BJ (cell line): ENCODE measurements around the gene SLC6A5. TPM values are rescaled to one million over a fixed set of nuclear protein-coding genes. Genes with fewer than 3 reads are reported as not detected.

Experiments
- CTCF ChIA-PET: fragments of 350-600 bp; formaldehyde crosslinking; extraction: SDS; loops from one replicate; lab custom pipeline; 2021; ENCODE audit warnings: antibody characterized with exemption, inconsistent platforms; lab: Yijun Ruan, JAX
- POLR2A ChIA-PET: fragments of 300-600 bp; sonication (Branson Sonifier 250); formaldehyde crosslinking; extraction: SDS; loops from one replicate; lab custom pipeline; 2021; ENCODE audit warnings: antibody characterized with exemption; lab: Charles Lee
- DNase-seq: peaks from one replicate; pipeline ENCODE4 v3.0.0-alpha.2; 2011; ENCODE audit warnings: low read depth
- H3K27me3 ChIP-seq: 2 replicates; pipeline ENCODE4 v1.6.0; 2011; ENCODE audit warnings: low read length; ENCODE audit not compliant: control insufficient read depth, insufficient read depth
- H3K36me3 ChIP-seq: 2 replicates; pipeline ENCODE4 v1.5.1; 2011; ENCODE audit warnings: low read length; ENCODE audit not compliant: control insufficient read depth, insufficient read depth
- H3K4me3 ChIP-seq: 2 replicates; pipeline ENCODE4 v1.5.1; 2011; ENCODE audit warnings: low read depth, mild to moderate bottlenecking, control low read depth, low read length
- polyA plus RNA-seq: library from polyadenylated mRNA; depleted of rRNA; stranded (reverse); fragments of >200 nt; gene quantifications from 2 replicates; pipeline ENCODE4 v1.2.3, GENCODE V29; 2011
- TF ChIP-seq, protein P1 (sequence below): IDR thresholded peaks from 2 replicates; pipeline ENCODE4 v1.5.1; 2011; ENCODE audit warnings: low read depth, mild to moderate bottlenecking, control low read depth, inconsistent platforms, low read length, moderate library complexity; ENCODE audit not compliant: insufficient read depth

Gene SLC6A5
- polyA plus RNA-seq, 1 experiment = not detected

DNA sequence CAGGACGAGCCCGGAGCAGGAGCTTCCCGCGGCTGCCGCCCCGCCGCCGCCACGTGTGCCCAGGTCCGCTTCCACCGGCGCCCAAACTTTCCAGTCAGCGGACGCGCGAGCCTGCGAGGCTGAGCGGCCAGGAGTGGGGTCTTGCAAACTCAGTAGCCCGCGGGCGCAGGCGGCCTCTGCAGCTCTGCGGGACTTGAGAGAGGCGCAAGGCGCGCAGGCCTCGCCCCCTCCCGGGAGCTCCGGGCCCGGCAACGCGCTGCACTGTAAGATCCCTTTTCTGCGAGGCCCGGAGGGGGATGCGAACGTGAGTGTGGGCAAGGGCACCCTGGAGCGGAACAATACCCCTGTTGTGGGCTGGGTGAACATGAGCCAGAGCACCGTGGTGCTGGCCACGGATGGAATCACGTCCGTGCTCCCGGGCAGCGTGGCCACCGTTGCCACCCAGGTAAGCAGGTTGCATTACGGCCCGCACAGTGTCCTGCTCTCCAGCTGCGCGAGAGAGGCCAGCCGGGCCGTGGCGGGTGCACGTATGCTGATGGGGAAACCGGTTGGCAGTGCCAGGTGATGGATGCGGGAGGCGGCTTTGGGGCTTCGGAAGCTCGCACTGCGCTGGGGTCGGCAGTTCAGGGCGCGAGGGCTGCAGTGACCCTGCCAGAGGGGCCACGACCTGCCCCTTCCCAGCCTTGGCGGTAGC, 2.0 kb downstream of the SLC6A5 start:
- CTCF ChIA-PET = interaction anchor here (1.9 to 2.0 kb wide), 2 partner anchors 9 to 204 kb away, joined by 6 to 11 read pairs; no protein-coding TSS in a partner anchor
- TF ChIP-seq, protein P1, sequence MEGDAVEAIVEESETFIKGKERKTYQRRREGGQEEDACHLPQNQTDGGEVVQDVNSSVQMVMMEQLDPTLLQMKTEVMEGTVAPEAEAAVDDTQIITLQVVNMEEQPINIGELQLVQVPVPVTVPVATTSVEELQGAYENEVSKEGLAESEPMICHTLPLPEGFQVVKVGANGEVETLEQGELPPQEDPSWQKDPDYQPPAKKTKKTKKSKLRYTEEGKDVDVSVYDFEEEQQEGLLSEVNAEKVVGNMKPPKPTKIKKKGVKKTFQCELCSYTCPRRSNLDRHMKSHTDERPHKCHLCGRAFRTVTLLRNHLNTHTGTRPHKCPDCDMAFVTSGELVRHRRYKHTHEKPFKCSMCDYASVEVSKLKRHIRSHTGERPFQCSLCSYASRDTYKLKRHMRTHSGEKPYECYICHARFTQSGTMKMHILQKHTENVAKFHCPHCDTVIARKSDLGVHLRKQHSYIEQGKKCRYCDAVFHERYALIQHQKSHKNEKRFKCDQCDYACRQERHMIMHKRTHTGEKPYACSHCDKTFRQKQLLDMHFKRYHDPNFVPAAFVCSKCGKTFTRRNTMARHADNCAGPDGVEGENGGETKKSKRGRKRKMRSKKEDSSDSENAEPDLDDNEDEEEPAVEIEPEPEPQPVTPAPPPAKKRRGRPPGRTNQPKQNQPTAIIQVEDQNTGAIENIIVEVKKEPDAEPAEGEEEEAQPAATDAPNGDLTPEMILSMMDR = no peak
- Histone ChIP-seq H3K27me3 (peaks cover 62% of the 10 kb centered on the region), H3K36me3 (no peaks in the 10 kb centered on the region), H3K4me3 (no peak overlapping the region)
- no peak for DNase-seq
- POLR2A ChIA-PET = no interaction called here

DNA sequence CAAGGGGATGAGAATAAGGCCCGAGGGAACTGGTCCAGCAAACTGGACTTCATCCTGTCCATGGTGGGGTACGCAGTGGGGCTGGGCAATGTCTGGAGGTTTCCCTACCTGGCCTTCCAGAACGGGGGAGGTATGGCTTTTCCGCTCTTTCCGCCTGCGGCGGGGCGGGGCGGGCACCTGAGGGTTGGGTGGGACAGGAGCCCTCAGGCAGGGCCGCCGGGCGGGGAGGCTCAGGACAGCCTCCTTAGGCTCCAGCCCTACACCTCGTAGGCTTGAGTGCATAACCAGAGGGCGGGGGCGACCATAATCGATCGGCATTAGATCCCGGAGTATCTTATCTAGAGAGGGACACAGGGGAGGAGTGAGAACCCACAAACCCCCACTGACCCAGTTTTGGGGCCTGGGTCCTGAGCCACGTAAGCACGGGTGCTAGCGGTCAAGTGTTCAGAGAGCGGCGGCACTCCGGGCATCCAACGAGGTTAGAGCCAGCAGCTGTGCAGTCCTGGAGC, 4.9 kb downstream of the SLC6A5 start:
- TF ChIP-seq, protein P1 = no peak
- ChIA-PET CTCF (no interaction called here), POLR2A (no interaction called here)
- Histone ChIP-seq H3K27me3 (peaks cover 45% of the 10 kb centered on the region), H3K36me3 (no peaks in the 10 kb centered on the region), H3K4me3 (no peak overlapping the region)
- DNase-seq = no peak

- Histone ChIP-seq H3K4me3 (no peak overlapping the region), H3K27me3 (peaks cover 40% of the 10 kb centered on the region), H3K36me3 (no peaks in the 10 kb centered on the region)
- ChIA-PET POLR2A (no interaction called here), CTCF (no interaction called here)
- TF ChIP-seq, protein P1 = no peak
- DNase-seq = no peak
Observed at GRCh38 chr11:20604864-20605601, 5.6 kb downstream of the SLC6A5 start.

GRCh38 chr11:20605602-20606091, 6.2 kb downstream of the SLC6A5 start:
- DNase-seq = no peak
- H3K36me3 ChIP-seq = no peaks in the 10 kb centered on the region
- H3K4me3 ChIP-seq = no peak overlapping the region
- ChIA-PET CTCF (no interaction called here), POLR2A (no interaction called here)
- TF ChIP-seq, protein P1 = no peak
- peaks cover 38% of the 10 kb centered on the region for H3K27me3 ChIP-seq

DNA sequence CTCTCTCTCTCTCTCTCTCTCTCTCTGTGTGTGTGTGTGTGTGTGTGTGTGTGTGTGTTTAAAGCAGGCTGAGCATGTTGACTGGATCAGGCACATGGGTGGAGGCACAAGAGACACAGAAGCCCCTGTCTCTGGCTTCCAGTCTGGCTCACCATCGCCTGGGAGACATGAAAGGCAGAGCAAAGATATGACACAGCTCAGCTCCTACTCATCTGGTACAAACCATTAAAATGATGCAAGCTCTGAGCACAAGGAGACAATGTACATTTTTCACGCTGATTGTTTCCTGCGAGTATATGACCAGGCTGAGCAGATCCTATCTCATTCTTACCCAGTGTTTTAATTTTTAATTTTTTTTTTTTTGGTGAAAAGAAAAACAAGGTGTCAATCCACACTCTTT, 9.5 kb downstream of the SLC6A5 start:
- H3K27me3 ChIP-seq = peaks cover 20% of the 10 kb centered on the region
- DNase-seq = no peak
- CTCF ChIA-PET = interaction anchor here (0.7 to 5.9 kb wide), 8 partner anchors 8 to 253 kb away, joined by 3 to 49 read pairs (median 7); no protein-coding TSS in a partner anchor

More for the DNA sequence above, 9.5 kb downstream of the SLC6A5 start:
- TF ChIP-seq, protein P1 = no peak
- Histone ChIP-seq H3K36me3 (no peaks in the 10 kb centered on the region), H3K4me3 (no peak overlapping the region)
- POLR2A ChIA-PET = no interaction called here
